H1 (cell line): ENCODE results near the gene EPB41L4A. TPM values are rescaled to one million over a fixed set of nuclear protein-coding genes. Genes with fewer than 3 reads are reported as not detected.

ENCODE experiments used
- CTCF ChIA-PET: fragments of 300-600 bp; sonication (Branson Sonifier 250); formaldehyde crosslinking; loops from one replicate; lab custom pipeline; 2021; ENCODE audit not compliant: partially characterized antibody; lab: Charles Lee
- POLR2A ChIA-PET: fragments of 300-600 bp; sonication (Branson Sonifier 250); formaldehyde crosslinking; loops from one replicate; lab custom pipeline; 2021; ENCODE audit warnings: inconsistent platforms; ENCODE audit not compliant: partially characterized antibody; lab: Charles Lee
- DNase-seq, 2 experiments: peaks; one replicate each; pipeline versions ENCODE4 v3.0.0 to v3.0.0-alpha.2; 2010 to 2022; ENCODE audit warnings: low spot score in 2 of 2, low read depth in 1 of 2, mixed read lengths in 1 of 2
- FAIRE-seq: peaks from 2 replicates; lab custom pipeline; 2011; peaks lifted over from hg19 to GRCh38; lab: Jason Lieb, UNC
- H2AFZ ChIP-seq: 2 replicates; pipeline ENCODE4 v1.8.1; 2012; ENCODE audit warnings: low read length, inconsistent platforms
- H2AK5ac ChIP-seq: 2 replicates; pipeline ENCODE4 v1.6.1; 2013; ENCODE audit warnings: low read depth, low read length
- H2BK120ac ChIP-seq: replicated peaks from 2 replicates; pipeline ENCODE3; 2013; ENCODE audit warnings: low read depth, low read length, inconsistent platforms
- H2BK12ac ChIP-seq: 2 replicates; pipeline ENCODE4 v1.6.1; 2013; ENCODE audit warnings: low read depth, low read length
- H2BK15ac ChIP-seq: 2 replicates; pipeline ENCODE4 v1.6.1; 2013; ENCODE audit warnings: low read length
- H2BK20ac ChIP-seq: 2 replicates; pipeline ENCODE4 v1.6.1; 2013; ENCODE audit warnings: low read length
- H2BK5ac ChIP-seq: 2 replicates; pipeline ENCODE4 v1.6.1; 2013; ENCODE audit warnings: low read depth, low read length
- H3K14ac ChIP-seq: 2 replicates; pipeline ENCODE4 v1.6.1; 2013; ENCODE audit warnings: inconsistent platforms; ENCODE audit not compliant: insufficient read length
- H3K18ac ChIP-seq: 2 replicates; pipeline ENCODE4 v1.6.1; 2013; ENCODE audit warnings: low read length; ENCODE audit errors: extremely low read depth
- H3K23ac ChIP-seq: 2 replicates; pipeline ENCODE4 v1.6.1; 2013; ENCODE audit warnings: inconsistent platforms; ENCODE audit not compliant: insufficient read length
- H3K23me2 ChIP-seq: 2 replicates; pipeline ENCODE4 v1.6.1; 2013; ENCODE audit warnings: low read depth, low read length
- H3K27ac ChIP-seq: 2 replicates; pipeline ENCODE4 v1.6.1; 2011; ENCODE audit warnings: low read depth, low read length, inconsistent platforms
- H3K27me3 ChIP-seq, 4 experiments: replicated peaks in 1 of 4; 1 replicate in 1 of 4; 2 replicates in 3 of 4; pipeline versions ENCODE4 v1.6.1 to v1.8.1; 2011 to 2013; ENCODE audit warnings: low read length in 3 of 4, mild to moderate bottlenecking in 3 of 4, inconsistent platforms in 2 of 4, mixed read lengths in 2 of 4, moderate library complexity in 1 of 4; ENCODE audit not compliant: control insufficient read depth in 3 of 4, insufficient read depth in 3 of 4; ENCODE audit errors: extremely low read depth in 1 of 4
- H3K36me3 ChIP-seq, 4 experiments: 2 replicates each; pipeline versions ENCODE4 v1.6.1 to v1.8.1; 2011 to 2013; ENCODE audit warnings: mild to moderate bottlenecking in 4 of 4, low read length in 3 of 4, moderate library complexity in 2 of 4, control low read depth in 1 of 4, inconsistent platforms in 1 of 4; ENCODE audit not compliant: insufficient read depth in 4 of 4, control insufficient read depth in 2 of 4
- H3K4ac ChIP-seq: replicated peaks from 2 replicates; pipeline ENCODE3; 2013; ENCODE audit warnings: low read length, low read depth, mixed read lengths, inconsistent platforms; ENCODE audit not compliant: insufficient read length
- H3K4me1 ChIP-seq, 4 experiments: replicated peaks in 1 of 4; 1 replicate in 1 of 4; 2 replicates in 3 of 4; pipeline versions ENCODE4 v1.6.1 to v1.8.1; 2011 to 2013; ENCODE audit warnings: low read length in 3 of 4, inconsistent platforms in 2 of 4, mixed read lengths in 1 of 4; ENCODE audit not compliant: insufficient read depth in 4 of 4, control insufficient read depth in 3 of 4
- H3K4me2 ChIP-seq, 2 experiments: 2 replicates each; pipeline versions ENCODE4 v1.6.1 to v1.8.1; 2011 to 2013; ENCODE audit warnings: low read depth in 2 of 2, low read length in 2 of 2, control low read depth in 1 of 2, inconsistent platforms in 1 of 2, mild to moderate bottlenecking in 1 of 2; ENCODE audit not compliant: insufficient read depth in 1 of 2
- H3K4me3 ChIP-seq, 4 experiments: fragments of 200-600, 300-600 bp in 1 of 4; sonication (generic), shearing (Covaris generic), sonication (Bioruptor Twin) in 1 of 4; 2 replicates each; pipeline versions ENCODE4 v1.5.1 to v1.8.1; 2011 to 2016; ENCODE audit warnings: low read length in 4 of 4, low read depth in 3 of 4, control low read depth in 2 of 4, inconsistent platforms in 2 of 4, mild to moderate bottlenecking in 2 of 4, mixed read lengths in 1 of 4, moderate library complexity in 1 of 4; ENCODE audit not compliant: insufficient read depth in 2 of 4; ENCODE audit errors: extremely low read depth in 1 of 4
- H3K56ac ChIP-seq: replicated peaks from 2 replicates; pipeline ENCODE3; 2013; ENCODE audit warnings: low read depth, mild to moderate bottlenecking, mixed read lengths, low read length, inconsistent platforms; ENCODE audit not compliant: insufficient read length
- H3K79me1 ChIP-seq: 2 replicates; pipeline ENCODE4 v1.6.1; 2013; ENCODE audit warnings: low read depth, low read length, control low read depth
- H3K79me2 ChIP-seq, 2 experiments: 2 replicates each; pipeline versions ENCODE4 v1.6.1 to v1.8.1; 2012 to 2013; ENCODE audit warnings: low read length in 2 of 2, mild to moderate bottlenecking in 2 of 2, inconsistent platforms in 1 of 2; ENCODE audit not compliant: insufficient read depth in 2 of 2, control insufficient read depth in 1 of 2
- H3K9ac ChIP-seq, 4 experiments: replicated peaks in 1 of 4; 1 replicate in 1 of 4; 2 replicates in 3 of 4; pipeline versions ENCODE4 v1.6.1 to v1.8.1; 2011 to 2013; ENCODE audit warnings: low read depth in 3 of 4, low read length in 3 of 4, control low read depth in 2 of 4, mild to moderate bottlenecking in 2 of 4, moderate library complexity in 2 of 4, inconsistent platforms in 1 of 4; ENCODE audit errors: extremely low read depth in 1 of 4
- H3K9me3 ChIP-seq, 2 experiments: 2 replicates each; pipeline versions ENCODE4 v1.6.1 to v1.8.1; 2012 to 2013; ENCODE audit warnings: mild to moderate bottlenecking in 2 of 2, moderate library complexity in 2 of 2, control low read depth in 1 of 2, inconsistent platforms in 1 of 2, low read depth in 1 of 2, low read length in 1 of 2, mixed read lengths in 1 of 2; ENCODE audit not compliant: insufficient read depth in 2 of 2
- H4K20me1 ChIP-seq, 2 experiments: replicated peaks in 1 of 2; 2 replicates each; pipeline versions ENCODE3 to v1.8.1; 2011 to 2013; ENCODE audit warnings: inconsistent platforms in 2 of 2, low read length in 2 of 2, mild to moderate bottlenecking in 1 of 2; ENCODE audit not compliant: insufficient read depth in 2 of 2, control insufficient read depth in 1 of 2
- H4K5ac ChIP-seq: 2 replicates; pipeline ENCODE4 v1.6.1; 2013; ENCODE audit warnings: low read length, low read depth, mixed read lengths, inconsistent platforms; ENCODE audit not compliant: insufficient read length
- H4K8ac ChIP-seq: 2 replicates; pipeline ENCODE4 v1.8.0; 2013; ENCODE audit warnings: mild to moderate bottlenecking, moderate library complexity, low read length, inconsistent platforms; ENCODE audit not compliant: insufficient read depth; ENCODE audit errors: extremely low read depth
- H4K91ac ChIP-seq: replicated peaks from 2 replicates; pipeline ENCODE3; 2013; ENCODE audit warnings: low read length, mixed read lengths, inconsistent platforms; ENCODE audit not compliant: insufficient read length
- BCL11A ChIP-seq, 2 experiments: IDR thresholded peaks; one replicate each; pipeline ENCODE4 v1.6.1; 2011; ENCODE audit warnings: low read depth in 2 of 2, low read length in 2 of 2, mild to moderate bottlenecking in 2 of 2
- CTBP2 ChIP-seq: IDR thresholded peaks from 2 replicates; pipeline ENCODE4 v1.7.0; 2011; ENCODE audit warnings: borderline replicate concordance, mild to moderate bottlenecking, moderate library complexity, mixed read lengths, low read length; ENCODE audit not compliant: insufficient read depth, insufficient read length
- GTF2F1 ChIP-seq: IDR thresholded peaks from 2 replicates; pipeline ENCODE4 v1.6.1; 2012; ENCODE audit warnings: low read depth, low read length, improper control_type of control experiment, borderline replicate concordance
- NANOG ChIP-seq: IDR thresholded peaks from 2 replicates; pipeline ENCODE4 v1.6.1; 2011; ENCODE audit warnings: low read length, low read depth, mild to moderate bottlenecking, inconsistent platforms; ENCODE audit not compliant: insufficient read depth, poor library complexity, severe bottlenecking
- NRF1 ChIP-seq: IDR thresholded peaks from 2 replicates; pipeline ENCODE4 v1.6.1; 2011; ENCODE audit warnings: mild to moderate bottlenecking, low read depth, low read length, improper control_type of control experiment
- POLR2AphosphoS5 ChIP-seq: IDR thresholded peaks from 2 replicates; pipeline ENCODE4 v1.6.1; 2011; ENCODE audit warnings: low read depth, low read length
- RXRA ChIP-seq: IDR thresholded peaks from 2 replicates; pipeline ENCODE4 v1.6.1; 2011; ENCODE audit warnings: low read depth, mild to moderate bottlenecking, low read length, moderate library complexity; ENCODE audit not compliant: insufficient read depth
- SAP30 ChIP-seq: fragments of 300-600 bp; sonication (generic); IDR thresholded peaks from 2 replicates; pipeline ENCODE4 v1.7.1; 2012; ENCODE audit warnings: low read length, moderate library complexity, mild to moderate bottlenecking, inconsistent platforms; ENCODE audit not compliant: insufficient read depth, insufficient replicate concordance
- SIRT6 ChIP-seq: IDR thresholded peaks from one replicate; pipeline ENCODE4 v1.7.1; 2012; ENCODE audit warnings: low read length, inconsistent platforms
- SP2 ChIP-seq: IDR thresholded peaks from 2 replicates; pipeline ENCODE4 v1.6.1; 2012; ENCODE audit warnings: mild to moderate bottlenecking, low read length, inconsistent platforms
- SRF ChIP-seq: IDR thresholded peaks from 2 replicates; pipeline ENCODE4 v1.6.1; 2011; ENCODE audit warnings: mild to moderate bottlenecking, low read depth, low read length, moderate library complexity
- TAF1 ChIP-seq: IDR thresholded peaks from 2 replicates; pipeline ENCODE4 v1.6.1; 2011; ENCODE audit warnings: mild to moderate bottlenecking, low read depth, low read length
- TBP ChIP-seq: IDR thresholded peaks from 2 replicates; pipeline ENCODE4 v1.6.1; 2011; ENCODE audit warnings: low read depth, low read length, improper control_type of control experiment
- WGBS, 2 experiments: shearing (Covaris generic) in 1 of 2; methylation state at CpG; one replicate each; pipeline versions ENCODE4 v1.1.6 to v1.1.7; 2013 to 2015; ENCODE audit warnings: low lambda C conversion rate in 2 of 2, mixed read lengths in 2 of 2, inconsistent platforms in 1 of 2, low coverage in 1 of 2, missing lambda C conversion rate in 1 of 2; ENCODE audit not compliant: insufficient replicate concordance in 2 of 2, insufficient coverage in 1 of 2, insufficient read length in 1 of 2; ENCODE audit errors: extremely low coverage in 1 of 2, missing lambda C conversion rate in 1 of 2; 5-methylcytosine and 5-hydroxymethylcytosine counted together
- polyA plus RNA-seq, 7 experiments: library from polyadenylated mRNA; depleted of rRNA in 3 of 7; stranded (reverse) in 5 of 7; unstranded in 2 of 7; fragments of >200 nt in 5 of 7; fragments of 200-250 nt in 2 of 7; gene quantifications; 1 replicate in 5 of 7; 2 replicates in 1 of 7; 4 replicates in 1 of 7; pipeline versions ENCODE4 v1.2.1 to v1.2.3, GENCODE V29; 2011 to 2013; ENCODE audit warnings: missing spikeins in 2 of 7, mixed read lengths in 2 of 7
- total RNA-seq: library from RNA; stranded (reverse); fragmentation: NEBNext Ultra II Directional; extraction: Animal tissue kit (Norgen Biotek cat#: 25700); gene quantifications from 2 replicates; pipeline ENCODE4 v1.2.1, GENCODE V29; 2021
- TF ChIP-seq, protein P1 (sequence below): IDR thresholded peaks from 2 replicates; pipeline ENCODE4 v1.6.1; 2012; ENCODE audit warnings: inconsistent platforms

Gene EPB41L4A
- total and polyA plus RNA-seq, 2 of the 8 experiments (the other 6 are each of a cell fraction or from before 2014, with no cell fraction given), result 1.6 to 4.6 TPM

DNA sequence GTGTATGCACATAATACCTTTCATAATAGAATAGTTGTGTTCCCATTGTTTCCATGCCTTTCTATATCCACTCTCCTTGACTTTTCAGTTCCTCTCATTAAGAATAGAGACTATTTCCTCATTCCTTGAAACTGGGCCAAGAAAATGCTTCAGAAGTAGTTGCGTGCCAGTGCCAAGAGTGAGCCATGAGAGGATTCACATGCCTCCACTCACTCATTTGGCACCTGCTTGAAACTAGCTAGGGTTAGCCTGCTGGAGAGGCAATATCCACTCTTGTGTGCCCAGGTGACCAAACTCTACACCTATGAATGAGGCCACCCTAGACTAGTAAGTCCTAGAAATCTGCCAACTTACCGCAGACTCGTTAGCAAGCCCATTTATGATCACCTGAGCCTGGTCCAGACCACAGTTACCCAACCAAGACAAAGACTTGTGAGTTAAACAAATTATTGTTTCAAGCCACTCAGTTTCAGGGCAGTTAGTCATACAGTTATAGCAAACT lies 276.3 kb downstream of the EPB41L4A start:
- H2AFZ ChIP-seq, result no peak overlapping the region
- H3K4me2 ChIP-seq, result no peak overlapping the region
- no peaks in the 10 kb centered on the region for H3K4me1 ChIP-seq
- H2BK15ac ChIP-seq, result no peak overlapping the region
- no peaks in the 10 kb centered on the region for H3K36me3 ChIP-seq
- H3K23ac ChIP-seq, result no peak overlapping the region
- H3K79me1 ChIP-seq, result no peaks in the 10 kb centered on the region
- no peak overlapping the region for H4K5ac ChIP-seq
- H3K27me3 ChIP-seq, result no peaks in the 10 kb centered on the region
- H3K4ac ChIP-seq, result no peak overlapping the region
- H2BK120ac ChIP-seq, result no peak overlapping the region
- H3K79me2 ChIP-seq, result no peaks in the 10 kb centered on the region
- no peak overlapping the region for H4K91ac ChIP-seq
- H3K56ac ChIP-seq, result no peak overlapping the region
- ChIA-PET POLR2A (no interaction called here), CTCF (interaction anchor here (1.4 kb wide), 1 partner anchor 314 kb away, joined by 3 read pairs; no protein-coding TSS in a partner anchor)
- no peaks in the 10 kb centered on the region for H3K9me3 ChIP-seq
- H3K14ac ChIP-seq, result no peak overlapping the region
- no peak overlapping the region for H3K18ac ChIP-seq
- no peaks in the 10 kb centered on the region for H4K20me1 ChIP-seq
- H3K9ac ChIP-seq, result no peak overlapping the region
- no peaks in the 10 kb centered on the region for H3K23me2 ChIP-seq
- no peak overlapping the region for H4K8ac ChIP-seq
- H3K27ac ChIP-seq, result no peak overlapping the region
- H2BK5ac ChIP-seq, result no peak overlapping the region
- H2AK5ac ChIP-seq, result no peak overlapping the region
- DNase-seq (no peak), FAIRE-seq (no peak)
- 94% methylated on average over 3 of the region's 3 CpGs; no CpG with 5 or more reads in 1 of the 2 experiments for WGBS, 2 experiments
- H3K4me3 ChIP-seq, result no peak overlapping the region
- no peak overlapping the region for H2BK12ac ChIP-seq
- no peak for TF ChIP-seq SP2
- TF ChIP-seq, protein P1, sequence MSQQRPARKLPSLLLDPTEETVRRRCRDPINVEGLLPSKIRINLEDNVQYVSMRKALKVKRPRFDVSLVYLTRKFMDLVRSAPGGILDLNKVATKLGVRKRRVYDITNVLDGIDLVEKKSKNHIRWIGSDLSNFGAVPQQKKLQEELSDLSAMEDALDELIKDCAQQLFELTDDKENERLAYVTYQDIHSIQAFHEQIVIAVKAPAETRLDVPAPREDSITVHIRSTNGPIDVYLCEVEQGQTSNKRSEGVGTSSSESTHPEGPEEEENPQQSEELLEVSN, result no peak
- no peak for TF ChIP-seq SRF
- no peak for TF ChIP-seq BCL11A (IDR thresholded peaks at IDR 0.05; ENCODE audit: low read depth in 2 of 2, low read length in 2 of 2)
- TF ChIP-seq SIRT6, result no peak
- no peak for TF ChIP-seq GTF2F1
- TF ChIP-seq NANOG, result no peak
- no peak for TF ChIP-seq SAP30
- TF ChIP-seq TBP, result no peak
- no peak for TF ChIP-seq POLR2AphosphoS5
- no peak for TF ChIP-seq RXRA
- no peak for TF ChIP-seq CTBP2
- no peak for TF ChIP-seq TAF1
- TF ChIP-seq NRF1, result no peak
- H2BK20ac ChIP-seq, result no peak overlapping the region
